Activated T-helper 1 cell treated with anti-CD3 and anti-CD28 coated beads, Interleukin-12 subunit alpha, Interleukin-12 subunit beta, Interleukin-2, Interleukin-4 antibody, amounts not matched to agents 30 ng/mL and 10 ng/mL and 1 ng/mL, durations not matched to agents 14 hours and 24 hours and 36 hours (primary cell): Measurements from ENCODE around the gene KCNAB2. TPM values are rescaled to one million over a fixed set of nuclear protein-coding genes. Genes with fewer than 3 reads are reported as not detected.

Experiments used
- DNase-seq: peaks from one replicate; pipeline ENCODE4 v3.0.0; 2021; ENCODE audit warnings: low spot score
- H3K27ac Mint-ChIP-seq: one replicate; pipeline ENCODE4 v1.8.0; 2021; ENCODE audit warnings: mild to moderate bottlenecking, mixed read lengths
- H3K27me3 Mint-ChIP-seq: one replicate; pipeline ENCODE4 v1.8.0; 2022; ENCODE audit warnings: mild to moderate bottlenecking, moderate library complexity, mixed read lengths; ENCODE audit not compliant: insufficient read depth
- H3K36me3 Mint-ChIP-seq: one replicate; pipeline ENCODE4 v1.8.0; 2021; ENCODE audit warnings: low read depth, mixed read lengths
- H3K4me1 Mint-ChIP-seq: one replicate; pipeline ENCODE4 v1.8.0; 2021; ENCODE audit warnings: low read depth, mixed read lengths
- H3K4me3 Mint-ChIP-seq: one replicate; pipeline ENCODE4 v1.8.0; 2021; ENCODE audit warnings: mild to moderate bottlenecking, moderate library complexity, mixed read lengths
- H3K9me3 Mint-ChIP-seq: one replicate; pipeline ENCODE4 v1.8.0; 2021; ENCODE audit warnings: mixed read lengths
- intact Hi-C: fragments of 100-400 bp; cut with micrococcal nuclease; formaldehyde crosslinking; loops from one replicate; pipeline ENCODE4 v1.15.1; 2024
- total RNA-seq: library from RNA; stranded (reverse); gene quantifications from 2 replicates; pipeline ENCODE4 v1.2.3, GENCODE V29; 2022

The KCNAB2 gene
- total RNA-seq, 1 donor from 2014 or later, result 237 TPM

DNA sequence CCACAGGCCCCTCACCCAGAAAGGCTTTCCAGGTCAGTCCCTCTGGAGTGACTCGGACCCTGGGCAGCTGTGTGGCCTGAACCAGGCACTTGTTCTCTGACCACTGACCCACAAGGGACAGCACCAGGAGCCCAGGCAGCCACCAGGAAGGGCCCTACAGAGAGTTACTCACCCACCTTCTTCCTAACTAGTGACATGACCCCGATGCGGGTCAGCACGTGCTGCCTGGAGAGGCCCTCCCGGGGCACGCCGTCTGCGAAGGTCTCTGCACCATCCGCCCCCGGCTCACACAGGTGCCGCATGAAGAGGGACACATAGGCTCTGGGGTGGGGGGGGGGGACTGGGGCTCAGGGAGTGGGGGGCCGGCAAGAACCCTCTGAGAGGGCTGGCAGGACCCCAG is 78.7 kb downstream of the KCNAB2 start:
- no peak for DNase-seq
- Mint-ChIP-seq H3K4me1 (no peaks in the 10 kb centered on the region), H3K4me3 (no peak overlapping the region), H3K27ac (no peak overlapping the region), H3K36me3 (no peaks in the 10 kb centered on the region), H3K9me3 (no peaks in the 10 kb centered on the region), H3K27me3 (no peaks in the 10 kb centered on the region)
- intact Hi-C loops, result no loop called here

DNA sequence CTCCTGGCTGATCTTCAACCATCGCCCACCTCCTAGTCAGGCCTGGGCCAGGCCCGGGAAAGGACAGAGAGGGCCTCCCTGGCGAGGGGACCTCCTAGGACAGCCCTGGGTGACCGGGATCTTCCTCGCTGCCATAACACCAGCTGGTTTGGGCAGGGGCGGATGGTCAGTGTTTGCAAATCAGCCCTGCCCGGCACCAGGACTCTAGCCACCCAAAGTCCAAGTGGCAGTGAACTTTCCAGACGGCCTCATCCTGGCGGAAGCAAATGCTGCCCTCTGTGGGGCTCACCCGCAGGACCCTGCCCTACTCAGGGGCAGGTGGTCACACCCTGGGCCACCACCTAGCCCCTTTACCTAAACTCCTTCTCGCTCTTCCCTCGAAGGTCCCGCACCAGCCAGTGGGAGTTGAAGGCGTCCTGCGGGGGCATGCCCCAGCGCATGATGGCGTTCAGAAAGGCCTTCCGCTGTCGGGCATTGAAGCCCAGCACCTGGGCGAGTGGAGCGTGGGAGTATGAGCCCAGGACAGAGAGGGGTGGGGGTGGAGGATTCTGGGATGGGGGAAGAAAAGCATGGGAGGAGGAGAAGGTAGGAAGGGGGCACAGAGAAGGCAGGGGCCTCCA is 79.2 kb downstream of the KCNAB2 start:
- no peak for DNase-seq
- no peaks in the 10 kb centered on the region for H3K27me3 Mint-ChIP-seq
- intact Hi-C loops, result no loop called here
- H3K27ac Mint-ChIP-seq, result no peak overlapping the region
- no peaks in the 10 kb centered on the region for H3K4me1 Mint-ChIP-seq
- H3K4me3 Mint-ChIP-seq, result no peak overlapping the region
- H3K36me3 Mint-ChIP-seq, result no peaks in the 10 kb centered on the region
- H3K9me3 Mint-ChIP-seq, result no peaks in the 10 kb centered on the region

DNA sequence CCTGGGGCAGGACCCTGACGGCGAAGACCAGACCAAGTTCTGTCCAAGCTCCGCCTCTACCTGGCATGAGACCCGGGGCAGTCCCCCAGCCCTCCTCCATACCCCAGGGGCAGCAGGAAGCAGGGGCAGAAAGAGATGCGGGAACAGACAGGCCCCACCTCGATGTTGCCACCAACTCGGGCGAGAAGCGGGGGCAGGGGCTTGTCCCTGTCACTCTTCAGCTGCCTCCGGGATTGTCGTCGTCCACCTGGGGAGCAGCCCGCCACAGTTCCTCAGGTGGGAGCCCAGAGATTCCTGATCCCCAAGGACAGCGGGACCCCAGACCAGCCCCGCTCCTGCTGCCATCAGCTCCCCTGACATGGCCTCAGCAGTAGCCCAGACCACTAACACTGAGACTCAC is 79.7 kb downstream of the KCNAB2 start:
- Mint-ChIP-seq H3K36me3 (no peaks in the 10 kb centered on the region), H3K4me3 (no peak overlapping the region), H3K4me1 (no peaks in the 10 kb centered on the region), H3K27ac (no peak overlapping the region), H3K9me3 (no peaks in the 10 kb centered on the region), H3K27me3 (no peaks in the 10 kb centered on the region)
- intact Hi-C loops, result no loop called here
- no peak for DNase-seq

DNA sequence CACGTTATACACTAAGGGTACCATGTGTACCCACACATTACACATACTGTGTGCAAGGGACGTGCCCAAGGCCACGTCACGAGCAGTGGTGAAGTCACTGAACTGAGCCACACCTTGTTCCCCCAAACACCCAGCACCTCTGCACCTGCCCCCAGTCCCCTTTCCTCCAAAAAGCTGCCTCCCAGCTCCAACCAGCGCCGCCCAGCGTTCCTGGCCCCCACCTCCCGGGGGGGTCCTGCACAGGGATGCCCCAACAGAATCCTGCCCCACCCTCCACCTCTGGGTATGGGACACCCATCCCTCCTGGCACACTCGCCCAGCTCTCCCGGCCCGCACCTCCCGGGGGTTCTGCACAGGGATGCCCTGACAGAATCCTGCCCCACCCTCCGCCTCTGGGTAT is 80.3 kb downstream of the KCNAB2 start:
- no peak for DNase-seq
- H3K27me3 Mint-ChIP-seq, result no peaks in the 10 kb centered on the region
- intact Hi-C loops, result loop anchor here (2.0 kb wide), 1 partner anchor 73 kb away; the partner anchor contains the start of gene RPL22
- no peaks in the 10 kb centered on the region for H3K4me1 Mint-ChIP-seq
- no peaks in the 10 kb centered on the region for H3K9me3 Mint-ChIP-seq
- no peak overlapping the region for H3K4me3 Mint-ChIP-seq
- no peaks in the 10 kb centered on the region for H3K36me3 Mint-ChIP-seq
- no peak overlapping the region for H3K27ac Mint-ChIP-seq

DNA sequence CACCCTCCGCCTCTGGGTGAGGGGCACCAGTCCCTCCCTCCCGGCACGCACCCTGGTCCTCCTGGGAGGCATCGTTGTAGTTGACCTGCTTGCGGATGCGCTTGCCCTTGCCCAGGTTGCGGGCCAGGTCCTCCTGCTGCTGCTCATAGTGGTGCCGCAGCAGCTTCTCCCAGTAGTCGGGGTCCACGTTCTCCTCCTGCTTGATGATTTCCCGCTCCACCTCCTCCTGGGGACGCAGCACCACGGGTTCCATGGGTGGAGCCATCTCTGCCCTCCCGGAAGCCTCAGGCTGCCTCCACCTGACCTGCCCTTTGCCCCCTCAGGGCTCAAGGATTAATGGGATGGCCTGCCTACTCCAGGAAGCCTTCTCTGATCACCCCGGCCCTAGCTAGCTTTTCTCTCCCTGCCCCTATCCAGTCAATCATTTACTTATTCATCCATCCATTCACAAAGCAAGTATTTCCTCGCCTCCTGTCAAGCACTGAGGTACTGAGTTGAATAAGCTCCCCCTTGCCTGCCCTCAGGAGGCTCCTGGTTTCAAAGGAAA is 80.9 kb downstream of the KCNAB2 start:
- Mint-ChIP-seq H3K36me3 (no peaks in the 10 kb centered on the region), H3K27me3 (no peaks in the 10 kb centered on the region), H3K4me3 (no peak overlapping the region), H3K4me1 (no peaks in the 10 kb centered on the region), H3K27ac (no peak overlapping the region), H3K9me3 (no peaks in the 10 kb centered on the region)
- intact Hi-C loops, result loop anchor here (1.0 to 2.0 kb wide), 2 partner anchors 22 to 72 kb away; partner anchors contain the start of gene RPL22
- no peak for DNase-seq

DNA sequence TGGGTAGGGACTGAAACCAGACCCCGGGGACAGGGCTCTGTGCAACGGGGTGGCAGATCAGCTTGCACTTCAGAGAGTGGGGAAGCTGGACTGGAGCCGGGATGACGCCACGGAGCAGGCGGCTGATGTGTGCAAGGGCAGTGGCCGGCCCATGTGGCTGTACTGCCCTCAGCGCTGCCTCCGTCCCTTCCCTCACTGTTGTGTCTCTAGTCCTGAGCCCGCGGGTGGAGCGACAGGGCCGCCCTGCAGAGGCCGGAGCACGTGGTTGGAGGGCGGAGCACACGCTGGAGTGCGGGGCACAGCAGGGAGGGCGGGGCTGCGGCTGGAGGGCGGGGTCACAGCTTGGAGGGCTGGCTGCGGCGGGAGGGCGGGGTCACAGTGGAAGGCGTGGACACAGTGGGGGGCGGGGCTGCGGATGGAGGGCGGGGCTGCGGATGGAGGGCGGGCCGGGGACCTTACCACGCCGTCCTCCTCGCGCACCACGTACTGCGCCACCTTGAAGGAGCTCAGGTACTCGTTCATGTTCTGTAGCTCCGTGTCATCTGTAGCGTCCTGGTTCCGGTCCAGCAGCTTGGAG is 82.0 kb downstream of the KCNAB2 start:
- no peaks in the 10 kb centered on the region for H3K4me1 Mint-ChIP-seq
- no peak overlapping the region for H3K27ac Mint-ChIP-seq
- H3K36me3 Mint-ChIP-seq, result no peaks in the 10 kb centered on the region
- intact Hi-C loops, result loop anchor here (1.0 to 2.0 kb wide), 2 partner anchors 21 to 71 kb away; partner anchors contain the start of gene RPL22
- no peak overlapping the region for H3K4me3 Mint-ChIP-seq
- DNase-seq, result peak; percentile 50
- H3K27me3 Mint-ChIP-seq, result no peaks in the 10 kb centered on the region
- peaks cover 5% of the 10 kb centered on the region for H3K9me3 Mint-ChIP-seq

DNA sequence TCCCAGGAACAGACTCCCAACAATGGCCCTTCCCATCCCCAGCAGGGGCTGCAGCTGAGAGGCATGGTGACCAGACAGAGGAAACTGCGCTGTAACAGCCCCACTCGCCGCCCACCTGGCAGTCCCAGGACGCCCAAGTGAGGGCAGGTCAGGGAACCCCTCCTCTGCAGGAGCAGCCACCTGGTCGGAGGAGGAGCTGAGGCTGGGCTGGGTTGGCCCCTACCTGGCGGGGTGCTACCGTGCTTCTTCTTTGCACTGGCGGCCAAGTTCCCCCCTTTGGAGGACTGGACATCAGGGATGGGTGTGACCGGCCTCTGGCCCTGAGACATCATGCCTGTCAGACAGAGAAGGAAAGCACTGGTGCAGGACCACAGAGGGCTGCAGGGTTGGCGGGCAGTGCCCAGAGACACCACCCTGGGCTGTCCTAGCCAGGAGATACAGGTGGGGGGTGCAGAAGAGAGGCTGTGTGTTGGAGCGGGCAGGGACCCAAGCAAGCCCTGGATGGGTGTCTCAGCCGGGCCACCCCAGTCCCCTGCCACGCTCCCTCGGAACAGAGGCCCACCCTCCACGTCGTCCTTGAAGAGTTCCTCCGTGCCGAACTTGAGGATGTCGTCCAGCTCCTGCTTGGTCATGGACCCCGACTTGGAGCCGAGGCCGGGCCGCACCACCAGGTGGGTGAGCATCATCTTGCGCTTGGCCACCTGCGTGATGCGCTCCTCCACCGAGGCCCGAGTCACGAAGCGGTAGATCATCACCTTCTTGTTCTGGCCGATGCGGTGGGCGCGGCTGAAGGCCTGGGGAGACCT is 82.8 kb downstream of the KCNAB2 start:
- no peaks in the 10 kb centered on the region for H3K27me3 Mint-ChIP-seq
- DNase-seq, result no peak
- peaks cover 8% of the 10 kb centered on the region for H3K9me3 Mint-ChIP-seq
- intact Hi-C loops, result no loop called here
- no peaks in the 10 kb centered on the region for H3K4me1 Mint-ChIP-seq
- no peak overlapping the region for H3K4me3 Mint-ChIP-seq
- H3K27ac Mint-ChIP-seq, result no peak overlapping the region
- no peaks in the 10 kb centered on the region for H3K36me3 Mint-ChIP-seq

DNA sequence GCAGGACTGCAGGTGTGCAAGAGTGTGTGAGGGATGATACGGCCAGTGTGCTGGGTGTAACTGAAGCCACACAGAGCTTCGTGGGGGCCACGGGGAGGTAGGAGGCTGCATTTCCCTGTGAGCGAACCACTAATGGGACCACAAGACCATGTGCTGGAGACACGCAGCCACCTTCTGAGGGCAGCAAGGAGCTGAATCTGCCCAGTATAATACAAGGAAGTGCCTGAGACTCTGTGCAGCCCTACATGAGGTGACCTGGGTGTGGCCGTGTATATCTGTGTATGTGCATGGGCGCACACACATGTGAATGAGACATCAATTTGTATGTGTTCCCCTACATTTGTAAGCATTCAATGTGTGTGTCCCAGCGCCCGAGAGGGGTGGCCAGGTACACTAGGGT is 83.6 kb downstream of the KCNAB2 start:
- Mint-ChIP-seq H3K9me3 (peaks cover 8% of the 10 kb centered on the region), H3K27ac (no peak overlapping the region), H3K4me3 (no peak overlapping the region), H3K36me3 (no peaks in the 10 kb centered on the region), H3K27me3 (no peaks in the 10 kb centered on the region), H3K4me1 (no peaks in the 10 kb centered on the region)
- intact Hi-C loops, result no loop called here
- no peak for DNase-seq

DNA sequence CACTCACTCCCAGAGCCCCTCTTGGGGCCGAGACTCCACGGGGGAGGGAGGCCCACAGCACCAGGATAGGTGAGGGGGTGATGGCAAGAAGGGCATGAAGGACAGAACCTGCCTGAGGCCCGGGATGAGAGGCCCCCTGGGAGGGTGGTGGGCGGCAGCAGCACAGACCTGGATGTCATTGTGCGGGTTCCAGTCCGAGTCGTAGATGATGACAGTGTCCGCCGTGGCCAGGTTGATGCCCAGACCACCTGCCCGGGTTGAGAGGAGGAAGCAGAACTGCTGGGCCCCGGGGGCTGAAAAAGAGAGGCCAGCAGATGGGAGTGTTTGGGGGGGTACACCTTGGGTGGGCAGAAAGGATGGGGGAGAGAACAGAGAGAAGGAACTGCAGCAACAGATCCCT is 84.3 kb downstream of the KCNAB2 start:
- intact Hi-C loops, result no loop called here
- no peaks in the 10 kb centered on the region for H3K27me3 Mint-ChIP-seq

DNA sequence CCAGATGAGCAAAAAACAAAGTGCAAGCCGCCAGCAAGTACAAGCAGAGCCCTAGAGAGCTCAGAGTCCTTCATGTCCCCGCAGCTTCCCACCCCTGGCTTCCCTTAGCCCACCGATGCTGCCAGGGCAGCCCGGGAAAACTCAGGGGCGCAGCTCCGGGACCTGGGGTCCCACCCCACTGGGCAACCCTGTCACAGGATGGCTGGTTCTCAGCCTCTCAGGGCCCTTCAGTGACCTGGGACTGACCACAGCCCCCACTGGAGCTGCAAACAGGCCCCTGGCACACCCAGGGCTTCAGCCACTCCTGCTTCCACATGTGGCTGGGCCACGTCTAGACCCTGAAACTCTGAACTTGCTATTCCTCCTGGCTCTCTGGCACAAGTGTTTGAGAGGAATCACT is 84.9 kb downstream of the KCNAB2 start:
- no peak overlapping the region for H3K27ac Mint-ChIP-seq
- H3K36me3 Mint-ChIP-seq, result no peaks in the 10 kb centered on the region
- no peaks in the 10 kb centered on the region for H3K4me1 Mint-ChIP-seq
- no peak for DNase-seq
- H3K4me3 Mint-ChIP-seq, result no peak overlapping the region
- intact Hi-C loops, result no loop called here
- H3K27me3 Mint-ChIP-seq, result no peaks in the 10 kb centered on the region
- peaks cover 8% of the 10 kb centered on the region for H3K9me3 Mint-ChIP-seq

More for the DNA sequence above, 84.3 kb downstream of the KCNAB2 start:
- Mint-ChIP-seq H3K9me3 (peaks cover 8% of the 10 kb centered on the region), H3K4me3 (no peak overlapping the region), H3K4me1 (no peaks in the 10 kb centered on the region), H3K36me3 (no peaks in the 10 kb centered on the region), H3K27ac (no peak overlapping the region)
- no peak for DNase-seq

DNA sequence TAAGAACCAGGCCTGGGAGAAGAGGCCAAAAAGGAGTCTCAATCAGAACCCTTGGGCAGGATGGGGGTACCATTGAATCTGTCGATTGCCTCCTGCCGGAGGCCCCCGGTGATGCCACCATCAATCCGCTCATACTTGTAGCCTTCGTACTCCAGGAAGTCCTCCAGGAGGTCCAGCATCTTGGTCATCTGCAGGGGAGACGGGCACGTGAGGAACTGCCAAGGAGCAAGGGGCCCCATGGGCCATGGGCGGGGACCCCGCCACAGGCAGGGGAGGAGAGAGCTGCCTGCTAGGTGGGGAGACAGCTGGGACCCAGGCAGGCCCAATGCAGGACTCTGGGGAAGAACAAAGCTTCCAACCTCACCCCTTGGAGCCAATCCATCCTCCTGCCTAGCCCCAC is 85.9 kb downstream of the KCNAB2 start:
- Mint-ChIP-seq H3K4me3 (no peak overlapping the region), H3K27me3 (no peaks in the 10 kb centered on the region), H3K4me1 (no peaks in the 10 kb centered on the region), H3K36me3 (no peaks in the 10 kb centered on the region), H3K27ac (no peak overlapping the region), H3K9me3 (peaks cover 8% of the 10 kb centered on the region)
- intact Hi-C loops, result no loop called here
- DNase-seq, result no peak

DNA sequence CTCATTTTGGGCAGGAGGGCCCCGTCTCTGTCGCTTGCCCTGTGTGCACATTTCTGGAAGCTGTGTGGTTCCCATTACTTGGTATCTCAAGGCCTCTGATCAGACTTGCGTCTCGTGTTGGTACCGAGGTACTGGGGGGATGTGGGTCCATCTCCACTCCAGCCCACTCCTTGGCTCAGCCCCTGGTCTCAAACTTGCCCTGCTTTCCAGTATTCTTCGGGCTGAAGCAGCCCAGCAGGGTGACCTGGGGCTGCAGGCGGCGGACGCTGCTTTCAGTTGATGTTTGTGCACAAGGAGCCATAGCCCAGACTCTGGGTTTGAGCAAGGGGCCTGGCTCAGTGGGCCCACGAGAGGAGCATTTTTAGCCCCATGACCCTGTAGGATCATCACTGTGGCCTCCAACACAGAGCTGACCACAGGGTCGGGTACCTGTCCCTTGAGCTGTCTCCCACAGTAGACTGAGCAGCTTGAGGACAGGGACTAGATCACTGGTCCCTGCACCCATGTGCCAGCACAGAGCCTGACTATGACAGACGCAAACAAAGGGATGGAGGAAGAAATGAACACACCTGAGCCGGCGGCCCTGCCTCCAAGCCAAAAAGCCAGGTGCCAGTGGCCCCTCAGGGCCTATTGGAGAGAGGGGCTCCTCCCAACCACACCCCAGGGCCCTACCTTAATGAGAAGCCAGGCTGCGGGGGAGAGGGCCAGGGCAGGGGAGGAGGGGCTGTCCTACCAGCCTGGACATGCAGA is 87.6 kb downstream of the KCNAB2 start:
- intact Hi-C loops, result no loop called here
- no peaks in the 10 kb centered on the region for H3K36me3 Mint-ChIP-seq
- no peaks in the 10 kb centered on the region for H3K4me1 Mint-ChIP-seq
- DNase-seq, result no peak
- peaks cover 1% of the 10 kb centered on the region for H3K27me3 Mint-ChIP-seq
- peaks cover 8% of the 10 kb centered on the region for H3K9me3 Mint-ChIP-seq
- no peak overlapping the region for H3K4me3 Mint-ChIP-seq
- H3K27ac Mint-ChIP-seq, result no peak overlapping the region
